IMR-90 (cell line): ENCODE data around the gene CCDC97. TPM values are rescaled to one million over a fixed set of nuclear protein-coding genes. Genes with fewer than 3 reads are reported as not detected.

Experiments used
- ATAC-seq: fragments of 200-7000 bp; cut with Tn5 transposase; 2 replicates; pipeline ENCODE4 v1.9.1; 2020; ENCODE audit warnings: low read depth, mild to moderate bottlenecking, moderate library complexity
- BruUV-seq: library from RNA; stranded (reverse); fragments of 400-500 nt; replicated peaks from 2 replicates; lab custom pipeline; 2021; lab: Mats Ljungman, UMichigan
- CTCF ChIA-PET: fragments of 300-600 bp; formaldehyde crosslinking; extraction: SDS; loops from one replicate; lab custom pipeline; 2021; ENCODE audit warnings: antibody characterized with exemption; lab: Yijun Ruan, JAX
- POLR2A ChIA-PET: fragments of 300-600 bp; sonication (Branson Sonifier 250); formaldehyde crosslinking; loops from one replicate; lab custom pipeline; 2022; ENCODE audit warnings: antibody characterized with exemption; ENCODE audit not compliant: unreplicated experiment; lab: Charles Lee
- DNase-seq: peaks from one replicate; pipeline ENCODE4 v3.0.0; 2013
- H2AFZ ChIP-seq: replicated peaks from 2 replicates; pipeline ENCODE3; 2013; ENCODE audit warnings: low read length, mild to moderate bottlenecking; ENCODE audit not compliant: poor library complexity
- H2AK5ac ChIP-seq: 2 replicates; pipeline ENCODE4 v1.6.1; 2013; ENCODE audit warnings: low read depth, low read length, inconsistent platforms
- H2AK9ac ChIP-seq: replicated peaks from 2 replicates; pipeline ENCODE3; 2013; ENCODE audit warnings: mild to moderate bottlenecking, low read depth, low read length, moderate library complexity; ENCODE audit not compliant: poor library complexity
- H2BK120ac ChIP-seq: 2 replicates; pipeline ENCODE4 v1.6.1; 2013; ENCODE audit warnings: low read depth, low read length, inconsistent platforms
- H2BK15ac ChIP-seq: 3 replicates; pipeline ENCODE4 v1.6.1; 2013; ENCODE audit warnings: low read depth, low read length, inconsistent platforms
- H2BK20ac ChIP-seq: 2 replicates; pipeline ENCODE4 v1.6.1; 2013; ENCODE audit warnings: low read depth, mild to moderate bottlenecking, inconsistent platforms, low read length, moderate library complexity
- H2BK5ac ChIP-seq: 2 replicates; pipeline ENCODE4 v1.6.1; 2013; ENCODE audit warnings: mild to moderate bottlenecking, low read depth, low read length, inconsistent platforms; ENCODE audit not compliant: poor library complexity, severe bottlenecking
- H3K14ac ChIP-seq: replicated peaks from 2 replicates; pipeline ENCODE4 v1.6.1; 2013; ENCODE audit warnings: low read depth, low read length, inconsistent platforms
- H3K18ac ChIP-seq: 2 replicates; pipeline ENCODE4 v1.6.1; 2013; ENCODE audit warnings: low read depth, low read length, control low read depth
- H3K23ac ChIP-seq: 2 replicates; pipeline ENCODE4 v1.6.1; 2013; ENCODE audit warnings: low read depth, low read length, inconsistent platforms
- H3K27ac ChIP-seq: 2 replicates; pipeline ENCODE4 v1.5.1; 2013; ENCODE audit warnings: mild to moderate bottlenecking, control low read depth, low read length; ENCODE audit not compliant: insufficient read depth
- H3K27me3 ChIP-seq: 2 replicates; pipeline ENCODE4 v1.6.1; 2013; ENCODE audit warnings: low read length; ENCODE audit not compliant: control insufficient read depth, insufficient read depth
- H3K36me3 ChIP-seq: 2 replicates; pipeline ENCODE4 v1.6.1; 2013; ENCODE audit warnings: low read length, mixed read lengths; ENCODE audit not compliant: control insufficient read depth, insufficient read depth
- H3K4ac ChIP-seq: 2 replicates; pipeline ENCODE4 v1.6.1; 2013; ENCODE audit warnings: low read depth, low read length, inconsistent platforms
- H3K4me1 ChIP-seq: 2 replicates; pipeline ENCODE4 v1.6.1; 2013; ENCODE audit warnings: low read length, mixed read lengths; ENCODE audit not compliant: control insufficient read depth, insufficient read depth
- H3K4me2 ChIP-seq: 2 replicates; pipeline ENCODE4 v1.6.1; 2013; ENCODE audit warnings: low read depth, mild to moderate bottlenecking, control low read depth, low read length, moderate library complexity
- H3K4me3 ChIP-seq: 2 replicates; pipeline ENCODE4 v1.5.1; 2013; ENCODE audit warnings: low read depth, mild to moderate bottlenecking, control low read depth, low read length, moderate library complexity; ENCODE audit not compliant: insufficient read depth
- H3K56ac ChIP-seq: 2 replicates; pipeline ENCODE4 v1.6.1; 2013; ENCODE audit warnings: low read length, inconsistent platforms; ENCODE audit not compliant: insufficient read depth; ENCODE audit errors: extremely low read depth
- H3K79me1 ChIP-seq, 2 experiments: 2 replicates each; pipeline ENCODE4 v1.6.1; 2013; ENCODE audit warnings: low read length in 2 of 2, inconsistent platforms in 1 of 2, low read depth in 1 of 2
- H3K9ac ChIP-seq: 2 replicates; pipeline ENCODE4 v1.6.1; 2013; ENCODE audit warnings: low read depth, low read length, control low read depth
- H3K9me1 ChIP-seq: 2 replicates; pipeline ENCODE4 v1.6.1; 2013; ENCODE audit warnings: low read length, inconsistent platforms; ENCODE audit not compliant: insufficient read depth
- H3K9me3 ChIP-seq: 2 replicates; pipeline ENCODE4 v1.6.1; 2013; ENCODE audit warnings: low read length; ENCODE audit not compliant: control insufficient read depth, insufficient read depth
- H4K20me1 ChIP-seq: 2 replicates; pipeline ENCODE4 v1.6.1; 2013; ENCODE audit warnings: low read length, inconsistent platforms; ENCODE audit not compliant: insufficient read depth
- H4K5ac ChIP-seq: 2 replicates; pipeline ENCODE4 v1.6.1; 2013; ENCODE audit warnings: mild to moderate bottlenecking, low read depth, low read length, control low read depth
- H4K8ac ChIP-seq, 2 experiments: 2 replicates each; pipeline ENCODE4 v1.6.1; 2013; ENCODE audit warnings: low read depth in 2 of 2, low read length in 2 of 2, control low read depth in 1 of 2, inconsistent platforms in 1 of 2
- H4K91ac ChIP-seq: 2 replicates; pipeline ENCODE4 v1.6.1; 2013; ENCODE audit warnings: low read depth, low read length, inconsistent platforms; ENCODE audit not compliant: insufficient read depth
- BHLHE40 ChIP-seq: fragments of 150-350 bp; IDR thresholded peaks from 2 replicates; pipeline ENCODE4 v1.6.1; 2016; ENCODE audit warnings: mild to moderate bottlenecking, low read depth, low read length
- CEBPB ChIP-seq: IDR thresholded peaks from 2 replicates; pipeline ENCODE4 v1.6.1; 2012; ENCODE audit warnings: low read depth, low read length, improper control_type of control experiment
- CHD1 ChIP-seq: IDR thresholded peaks from 2 replicates; pipeline ENCODE4 v1.6.1; 2012; ENCODE audit warnings: low read depth, low read length, improper control_type of control experiment
- CTCF ChIP-seq: conservative IDR thresholded peaks from 2 replicates; pipeline ENCODE4 v1.5.1; 2012; ENCODE audit warnings: mild to moderate bottlenecking, low read depth, low read length, improper control_type of control experiment
- ELK1 ChIP-seq: fragments of 150-350 bp; IDR thresholded peaks from 2 replicates; pipeline ENCODE4 v1.6.1; 2016; ENCODE audit warnings: low read depth, mild to moderate bottlenecking, low read length, moderate library complexity, borderline replicate concordance
- FOS ChIP-seq: fragments of 150-350 bp; IDR thresholded peaks from 2 replicates; pipeline ENCODE4 v1.6.1; 2016; ENCODE audit warnings: low read depth, low read length
- MAFK ChIP-seq: IDR thresholded peaks from 2 replicates; pipeline ENCODE4 v1.6.1; 2012; ENCODE audit warnings: low read depth, low read length, improper control_type of control experiment
- MAZ ChIP-seq: IDR thresholded peaks from 2 replicates; pipeline ENCODE4 v1.6.1; 2012; ENCODE audit warnings: low read depth, mild to moderate bottlenecking, low read length, improper control_type of control experiment, moderate library complexity, borderline replicate concordance
- NFE2L2 ChIP-seq: fragments of 150-350 bp; IDR thresholded peaks from 2 replicates; pipeline ENCODE4 v1.6.1; 2016; ENCODE audit warnings: low read depth, mild to moderate bottlenecking, low read length
- POLR2A ChIP-seq: IDR thresholded peaks from 2 replicates; pipeline ENCODE4 v1.6.1; 2012; ENCODE audit warnings: mild to moderate bottlenecking, low read depth, low read length
- RAD21 ChIP-seq: IDR thresholded peaks from 2 replicates; pipeline ENCODE4 v1.6.1; 2012; ENCODE audit warnings: low read length, improper control_type of control experiment
- RCOR1 ChIP-seq: IDR thresholded peaks from 2 replicates; pipeline ENCODE4 v1.6.1; 2012; ENCODE audit warnings: mild to moderate bottlenecking, low read length, improper control_type of control experiment; ENCODE audit not compliant: insufficient replicate concordance
- RFX5 ChIP-seq: IDR thresholded peaks from 2 replicates; pipeline ENCODE4 v1.8.0; 2012; ENCODE audit warnings: low read depth, mild to moderate bottlenecking, low read length, moderate library complexity
- SMC3 ChIP-seq: fragments of 150-350 bp; IDR thresholded peaks from 2 replicates; pipeline ENCODE4 v1.6.1; 2016; ENCODE audit warnings: low read depth, mild to moderate bottlenecking, antibody characterized with exemption, low read length, moderate library complexity
- USF2 ChIP-seq: fragments of 150-350 bp; IDR thresholded peaks from 2 replicates; pipeline ENCODE4 v1.6.1; 2017; ENCODE audit warnings: mild to moderate bottlenecking, antibody characterized with exemption, low read length, low read depth
- WGBS, 2 experiments: methylation state at CpG; one replicate each; pipeline versions ENCODE4 v1.1.5 to v1.1.7; 2013; ENCODE audit warnings: missing lambda C conversion rate in 2 of 2; ENCODE audit not compliant: insufficient read length in 1 of 2; ENCODE audit errors: extremely low coverage in 2 of 2; 5-methylcytosine and 5-hydroxymethylcytosine counted together
- dilution Hi-C: fragments of 300-500 bp; cut with HindIII; formaldehyde crosslinking; loops from one replicate; pipeline ENCODE4 v1.14.3; 2018; ENCODE audit warnings: low sequenced_read_pairs; ENCODE audit not compliant: unreplicated experiment
- in situ Hi-C: fragments of 300-500 bp; cut with MboI; formaldehyde crosslinking; loops from 3 replicates; pipeline ENCODE4 v1.14.3; 2019; ENCODE audit warnings: low sequenced_read_pairs, inconsistent platforms, mixed read lengths
- intact Hi-C: fragments of 100-400 bp; cut with micrococcal nuclease; formaldehyde crosslinking; loops from 2 replicates; pipeline ENCODE4 v1.10.0; 2022
- polyA plus RNA-seq, 3 experiments: library from polyadenylated mRNA; depleted of rRNA; stranded (reverse); fragments of >200 nt; gene quantifications; 2 replicates each; pipeline ENCODE4 v1.2.3, GENCODE V29; 2012; ENCODE audit warnings: low replicate concordance in 1 of 3
- total RNA-seq: library from RNA; depleted of rRNA; stranded (reverse); fragments of >200 nt; gene quantifications from 2 replicates; pipeline ENCODE4 v1.2.3, GENCODE V29; 2012

CCDC97 gene
- total and polyA plus RNA-seq, 2 of the 4 experiments (the other 2 are of a cell fraction), result 4.1 to 11.0 TPM

- no peaks in the 10 kb centered on the region; the same call in 1 of the 2 replicates for H3K9me1 ChIP-seq
- no peak overlapping the region for H3K4me3 ChIP-seq
- WGBS, 2 experiments, result 91% methylated on average over 4 of the region's 20 CpGs; no CpG with 5 or more reads in 1 of the 2 experiments
- H4K8ac ChIP-seq, result no peak overlapping the region
- peaks cover 17 to 49% of the 10 kb centered on the region in 2 experiments for H3K79me1 ChIP-seq
- dilution Hi-C loops, result no loop called here
- DNase-seq (no peak), ATAC-seq (no peak)
- no peak overlapping the region for H2AFZ ChIP-seq
- H2BK120ac ChIP-seq, result no peak overlapping the region
- in situ Hi-C loops, result no loop called here
- intact Hi-C loops, result no loop called here
- no peak overlapping the region for H3K27ac ChIP-seq
- no peak overlapping the region for H3K4me2 ChIP-seq
- no peak overlapping the region for H4K5ac ChIP-seq
- no peak overlapping the region for H2AK9ac ChIP-seq
- POLR2A ChIA-PET, result no interaction called here
- H3K4ac ChIP-seq, result no peak overlapping the region
- BruUV-seq, result no TSS peak
- H4K20me1 ChIP-seq, result peaks cover 37% of the 10 kb centered on the region
- H3K18ac ChIP-seq, result no peak overlapping the region
- H2BK5ac ChIP-seq, result no peak overlapping the region
- H3K4me1 ChIP-seq, result no peaks in the 10 kb centered on the region
- H2BK20ac ChIP-seq, result no peak overlapping the region
- no peak overlapping the region for H4K91ac ChIP-seq
- peaks cover 47% of the 10 kb centered on the region for H3K36me3 ChIP-seq
- H3K56ac ChIP-seq, result no peak overlapping the region
- H3K23ac ChIP-seq, result no peak overlapping the region
- CTCF ChIA-PET, result no interaction called here
- no peaks in the 10 kb centered on the region for H3K27me3 ChIP-seq
- H2BK15ac ChIP-seq, result no peak overlapping the region
- H3K14ac ChIP-seq, result no peak overlapping the region
- H3K9ac ChIP-seq, result no peak overlapping the region
- H2AK5ac ChIP-seq, result no peak overlapping the region
- no peaks in the 10 kb centered on the region for H3K9me3 ChIP-seq
- TF ChIP-seq NFE2L2 (no peak), MAFK (no peak), FOS (no peak), BHLHE40 (no peak), RFX5 (no peak), RAD21 (no peak), POLR2A (no peak), CTCF (no peak), RCOR1 (no peak), ELK1 (no peak), SMC3 (no peak), CEBPB (no peak), CHD1 (no peak), MAZ (no peak), USF2 (no peak)
These were observed 31.9 kb downstream of the CCDC97 start for GRCh38 chr19:41341669-41342490.
